ENCODE measurements around the gene WDTC1. TPM values are rescaled to one million over a fixed set of nuclear protein-coding genes. Genes with fewer than 3 reads are reported as not detected.
A peak's percentile ranks its signal among the peaks of the same experiment; 100 is the strongest.

Gene WDTC1
- total and polyA plus RNA-seq, 2 of the 13 experiments (the other 11 are each of a cell fraction or from before 2014, with no cell fraction given) = 5.5 TPM

DNA sequence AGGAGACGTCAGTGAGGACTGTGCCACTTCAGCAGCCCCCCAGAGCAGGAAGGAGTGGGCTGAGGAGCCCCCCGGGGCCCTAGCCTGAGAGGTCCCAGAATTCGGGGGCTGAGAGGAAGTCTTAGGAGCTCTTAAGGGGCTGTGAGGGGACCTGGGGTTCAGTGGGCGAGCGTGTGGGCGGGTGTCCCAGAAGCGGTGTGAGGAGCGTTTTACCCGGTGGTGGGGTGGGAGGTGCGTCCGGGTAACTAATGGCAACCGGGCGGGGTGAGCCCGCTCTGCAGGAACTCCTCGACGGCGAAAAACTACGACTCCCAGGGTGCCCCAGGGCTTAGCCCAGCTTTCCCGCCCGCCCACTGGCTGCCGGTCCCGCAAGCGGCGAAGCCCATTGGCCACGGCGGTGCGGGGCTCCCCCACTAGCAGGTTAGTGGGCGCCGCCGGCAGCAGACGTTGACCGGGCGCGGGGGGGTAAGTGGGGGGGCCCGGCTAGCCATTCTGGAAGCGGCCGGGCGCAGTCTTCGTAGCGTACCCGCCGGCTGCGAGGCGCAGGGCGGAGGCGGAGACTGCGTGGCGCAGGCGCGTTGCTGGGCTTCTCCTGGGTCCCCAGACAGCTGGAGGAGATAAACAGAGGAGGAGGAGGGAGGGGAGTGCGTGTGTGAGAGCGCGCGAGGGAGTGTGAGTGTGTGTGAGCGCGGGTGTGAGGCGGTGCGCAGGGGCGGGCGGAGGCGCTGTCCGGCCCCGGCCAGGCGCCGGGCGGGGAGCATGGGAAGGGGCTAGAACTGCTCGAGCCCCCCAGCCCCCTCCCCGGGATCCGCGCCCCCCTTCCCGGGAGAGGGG is at the start of gene WDTC1 (continued):
- TF ChIP-seq SKI (IDR thresholded peaks at IDR 0.05; ENCODE audit: partially characterized antibody) (peak; percentile 88), HOXD1 (CRISPR knock-in tag; IDR thresholded peaks at IDR 0.05) (0 out of 2 replicates have a peak, but pooled peaks have one; percentile 19), ONECUT2 (CRISPR knock-in tag; IDR thresholded peaks at IDR 0.05) (no peak), SNRNP70 (IDR thresholded peaks at IDR 0.05; ENCODE audit: low read depth, low read length) (peak; percentile 97), ZNF891 (CRISPR knock-in tag; IDR thresholded peaks at IDR 0.05) (no peak), SIN3A (IDR thresholded peaks at IDR 0.05; ENCODE audit: borderline replicate concordance, low read depth, low read length) (peak; percentile 74; the same call in 1 of the 2 replicates), POLR2AphosphoS5 (IDR thresholded peaks at IDR 0.05; ENCODE audit: low read depth, low read length) (peak; percentile 51; the same call in 1 of the 2 replicates), MBNL3 (CRISPR knock-in tag; conservative IDR thresholded peaks at IDR 0.05) (no peak), HOXA7 (CRISPR knock-in tag; IDR thresholded peaks at IDR 0.05) (no peak), TCF7 (IDR thresholded peaks at IDR 0.05; ENCODE audit: low read depth) (0 out of 2 replicates have a peak, but pooled peaks have one; percentile 7), FOXA1 (IDR thresholded peaks at IDR 0.05) (no peak), FOXA1 (CRISPR knock-in tag; IDR thresholded peaks at IDR 0.05) (peak; percentile 66)
- TF ChIP-seq, protein P1, sequence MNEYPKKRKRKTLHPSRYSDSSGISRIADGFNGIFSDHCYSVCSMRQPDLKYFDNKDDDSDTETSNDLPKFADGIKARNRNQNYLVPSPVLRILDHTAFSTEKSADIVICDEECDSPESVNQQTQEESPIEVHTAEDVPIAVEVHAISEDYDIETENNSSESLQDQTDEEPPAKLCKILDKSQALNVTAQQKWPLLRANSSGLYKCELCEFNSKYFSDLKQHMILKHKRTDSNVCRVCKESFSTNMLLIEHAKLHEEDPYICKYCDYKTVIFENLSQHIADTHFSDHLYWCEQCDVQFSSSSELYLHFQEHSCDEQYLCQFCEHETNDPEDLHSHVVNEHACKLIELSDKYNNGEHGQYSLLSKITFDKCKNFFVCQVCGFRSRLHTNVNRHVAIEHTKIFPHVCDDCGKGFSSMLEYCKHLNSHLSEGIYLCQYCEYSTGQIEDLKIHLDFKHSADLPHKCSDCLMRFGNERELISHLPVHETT (CRISPR knock-in tag; conservative IDR thresholded peaks at IDR 0.05) = peak; percentile 82
- TF ChIP-seq, protein P2, sequence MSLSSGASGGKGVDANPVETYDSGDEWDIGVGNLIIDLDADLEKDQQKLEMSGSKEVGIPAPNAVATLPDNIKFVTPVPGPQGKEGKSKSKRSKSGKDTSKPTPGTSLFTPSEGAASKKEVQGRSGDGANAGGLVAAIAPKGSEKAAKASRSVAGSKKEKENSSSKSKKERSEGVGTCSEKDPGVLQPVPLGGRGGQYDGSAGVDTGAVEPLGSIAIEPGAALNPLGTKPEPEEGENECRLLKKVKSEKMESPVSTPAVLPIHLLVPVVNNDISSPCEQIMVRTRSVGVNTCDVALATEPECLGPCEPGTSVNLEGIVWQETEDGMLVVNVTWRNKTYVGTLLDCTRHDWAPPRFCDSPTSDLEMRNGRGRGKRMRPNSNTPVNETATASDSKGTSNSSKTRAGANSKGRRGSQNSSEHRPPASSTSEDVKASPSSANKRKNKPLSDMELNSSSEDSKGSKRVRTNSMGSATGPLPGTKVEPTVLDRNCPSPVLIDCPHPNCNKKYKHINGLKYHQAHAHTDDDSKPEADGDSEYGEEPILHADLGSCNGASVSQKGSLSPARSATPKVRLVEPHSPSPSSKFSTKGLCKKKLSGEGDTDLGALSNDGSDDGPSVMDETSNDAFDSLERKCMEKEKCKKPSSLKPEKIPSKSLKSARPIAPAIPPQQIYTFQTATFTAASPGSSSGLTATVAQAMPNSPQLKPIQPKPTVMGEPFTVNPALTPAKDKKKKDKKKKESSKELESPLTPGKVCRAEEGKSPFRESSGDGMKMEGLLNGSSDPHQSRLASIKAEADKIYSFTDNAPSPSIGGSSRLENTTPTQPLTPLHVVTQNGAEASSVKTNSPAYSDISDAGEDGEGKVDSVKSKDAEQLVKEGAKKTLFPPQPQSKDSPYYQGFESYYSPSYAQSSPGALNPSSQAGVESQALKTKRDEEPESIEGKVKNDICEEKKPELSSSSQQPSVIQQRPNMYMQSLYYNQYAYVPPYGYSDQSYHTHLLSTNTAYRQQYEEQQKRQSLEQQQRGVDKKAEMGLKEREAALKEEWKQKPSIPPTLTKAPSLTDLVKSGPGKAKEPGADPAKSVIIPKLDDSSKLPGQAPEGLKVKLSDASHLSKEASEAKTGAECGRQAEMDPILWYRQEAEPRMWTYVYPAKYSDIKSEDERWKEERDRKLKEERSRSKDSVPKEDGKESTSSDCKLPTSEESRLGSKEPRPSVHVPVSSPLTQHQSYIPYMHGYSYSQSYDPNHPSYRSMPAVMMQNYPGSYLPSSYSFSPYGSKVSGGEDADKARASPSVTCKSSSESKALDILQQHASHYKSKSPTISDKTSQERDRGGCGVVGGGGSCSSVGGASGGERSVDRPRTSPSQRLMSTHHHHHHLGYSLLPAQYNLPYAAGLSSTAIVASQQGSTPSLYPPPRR (CRISPR knock-in tag; IDR thresholded peaks at IDR 0.05; ENCODE audit: borderline replicate concordance) = peak; percentile 26; the same call in 1 of the 2 replicates
- TF ChIP-seq, protein P3, sequence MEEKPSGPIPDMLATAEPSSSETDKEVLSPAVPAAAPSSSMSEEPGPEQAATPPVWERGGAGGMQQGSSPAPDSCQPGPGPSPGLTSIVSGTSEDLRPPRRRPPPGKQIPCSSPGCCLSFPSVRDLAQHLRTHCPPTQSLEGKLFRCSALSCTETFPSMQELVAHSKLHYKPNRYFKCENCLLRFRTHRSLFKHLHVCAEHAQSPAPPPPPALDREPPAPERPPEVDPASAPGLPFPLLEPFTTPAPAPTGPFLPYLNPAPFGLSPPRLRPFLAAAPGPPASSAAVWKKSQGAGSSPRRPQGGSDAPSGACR (CRISPR knock-in tag; IDR thresholded peaks at IDR 0.05) = peak; percentile 72; the same call in 1 of the 2 replicates
- TF ChIP-seq, protein P4, sequence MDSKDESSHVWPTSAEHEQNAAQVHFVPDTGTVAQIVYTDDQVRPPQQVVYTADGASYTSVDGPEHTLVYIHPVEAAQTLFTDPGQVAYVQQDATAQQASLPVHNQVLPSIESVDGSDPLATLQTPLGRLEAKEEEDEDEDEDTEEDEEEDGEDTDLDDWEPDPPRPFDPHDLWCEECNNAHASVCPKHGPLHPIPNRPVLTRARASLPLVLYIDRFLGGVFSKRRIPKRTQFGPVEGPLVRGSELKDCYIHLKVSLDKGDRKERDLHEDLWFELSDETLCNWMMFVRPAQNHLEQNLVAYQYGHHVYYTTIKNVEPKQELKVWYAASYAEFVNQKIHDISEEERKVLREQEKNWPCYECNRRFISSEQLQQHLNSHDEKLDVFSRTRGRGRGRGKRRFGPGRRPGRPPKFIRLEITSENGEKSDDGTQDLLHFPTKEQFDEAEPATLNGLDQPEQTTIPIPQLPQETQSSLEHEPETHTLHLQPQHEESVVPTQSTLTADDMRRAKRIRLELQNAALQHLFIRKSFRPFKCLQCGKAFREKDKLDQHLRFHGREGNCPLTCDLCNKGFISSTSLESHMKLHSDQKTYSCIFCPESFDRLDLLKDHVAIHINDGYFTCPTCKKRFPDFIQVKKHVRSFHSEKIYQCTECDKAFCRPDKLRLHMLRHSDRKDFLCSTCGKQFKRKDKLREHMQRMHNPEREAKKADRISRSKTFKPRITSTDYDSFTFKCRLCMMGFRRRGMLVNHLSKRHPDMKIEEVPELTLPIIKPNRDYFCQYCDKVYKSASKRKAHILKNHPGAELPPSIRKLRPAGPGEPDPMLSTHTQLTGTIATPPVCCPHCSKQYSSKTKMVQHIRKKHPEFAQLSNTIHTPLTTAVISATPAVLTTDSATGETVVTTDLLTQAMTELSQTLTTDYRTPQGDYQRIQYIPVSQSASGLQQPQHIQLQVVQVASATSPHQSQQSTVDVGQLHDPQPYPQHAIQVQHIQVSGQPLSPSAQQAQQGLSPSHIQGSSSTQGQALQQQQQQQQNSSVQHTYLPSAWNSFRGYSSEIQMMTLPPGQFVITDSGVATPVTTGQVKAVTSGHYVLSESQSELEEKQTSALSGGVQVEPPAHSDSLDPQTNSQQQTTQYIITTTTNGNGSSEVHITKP (CRISPR knock-in tag; IDR thresholded peaks at IDR 0.05; ENCODE audit: low read depth) = peak; percentile 90
